OCI-LY3 (cell line): Measurements from ENCODE around the gene USHBP1.

Source experiments
- H2AFZ ChIP-seq: fragments of 200-600, 300-600 bp; shearing (Covaris generic); 2 replicates; pipeline ENCODE4 v1.6.0; 2014; ENCODE audit warnings: antibody characterized with exemption, low read depth, low read length
- H3K27ac ChIP-seq: fragments of 200-600, 300-600 bp; sonication (generic); 2 replicates; pipeline ENCODE4 v1.5.1; 2014; ENCODE audit warnings: mild to moderate bottlenecking, low read length, moderate library complexity, mixed read lengths
- H3K27me3 ChIP-seq: fragments of 200-600, 300-600 bp; sonication (generic); 2 replicates; pipeline ENCODE4 v1.6.1; 2014; ENCODE audit warnings: low read depth, low read length, mixed read lengths
- H3K36me3 ChIP-seq: fragments of 200-600, 300-600 bp; sonication (generic); replicated peaks from 2 replicates; pipeline ENCODE3; 2014; ENCODE audit warnings: low read depth, low read length, mixed read lengths
- H3K4me1 ChIP-seq: fragments of 300-600, 200-600 bp; sonication (generic); 2 replicates; pipeline ENCODE4 v1.6.1; 2014; ENCODE audit warnings: low read length, mixed read lengths
- H3K4me2 ChIP-seq: fragments of 200-600, 300-600 bp; sonication (generic); 2 replicates; pipeline ENCODE4 v1.6.1; 2014; ENCODE audit warnings: low read length, mixed read lengths
- H3K4me3 ChIP-seq: fragments of 300-600, 200-600 bp; sonication (generic); 2 replicates; pipeline ENCODE4 v1.5.1; 2014; ENCODE audit warnings: antibody characterized with exemption, mild to moderate bottlenecking, low read length, moderate library complexity
- H3K79me2 ChIP-seq: fragments of 300-600, 200-600 bp; shearing (Covaris generic); 2 replicates; pipeline ENCODE4 v1.6.1; 2014; ENCODE audit warnings: mild to moderate bottlenecking, low read length, mixed read lengths
- H3K9ac ChIP-seq: fragments of 300-600, 200-600 bp; shearing (Covaris generic); 2 replicates; pipeline ENCODE4 v1.6.0; 2014; ENCODE audit warnings: mild to moderate bottlenecking, low read length, moderate library complexity
- H3K9me3 ChIP-seq: fragments of 200-600, 300-600 bp; shearing (Covaris generic); 2 replicates; pipeline ENCODE4 v1.6.1; 2014; ENCODE audit warnings: low read length, mixed read lengths; ENCODE audit not compliant: insufficient read depth
- H4K20me1 ChIP-seq: fragments of 200-600, 300-600 bp; sonication (generic); 2 replicates; pipeline ENCODE4 v1.6.1; 2016; ENCODE audit warnings: low read length, mixed read lengths; ENCODE audit not compliant: insufficient read depth
- EZH2phosphoT487 ChIP-seq: fragments of 200-600 bp; shearing (Covaris generic); IDR thresholded peaks from 2 replicates; pipeline ENCODE4 v1.6.1; 2018; ENCODE audit warnings: antibody characterized with exemption, mixed run types, low read depth
- TF ChIP-seq, protein P1 (sequence below): fragments of 200-600, 300-600 bp; sonication (generic); IDR thresholded peaks from 2 replicates; pipeline ENCODE4 v1.5.1; 2014; ENCODE audit warnings: antibody characterized with exemption, low read length, low read depth

The USHBP1 gene

DNA sequence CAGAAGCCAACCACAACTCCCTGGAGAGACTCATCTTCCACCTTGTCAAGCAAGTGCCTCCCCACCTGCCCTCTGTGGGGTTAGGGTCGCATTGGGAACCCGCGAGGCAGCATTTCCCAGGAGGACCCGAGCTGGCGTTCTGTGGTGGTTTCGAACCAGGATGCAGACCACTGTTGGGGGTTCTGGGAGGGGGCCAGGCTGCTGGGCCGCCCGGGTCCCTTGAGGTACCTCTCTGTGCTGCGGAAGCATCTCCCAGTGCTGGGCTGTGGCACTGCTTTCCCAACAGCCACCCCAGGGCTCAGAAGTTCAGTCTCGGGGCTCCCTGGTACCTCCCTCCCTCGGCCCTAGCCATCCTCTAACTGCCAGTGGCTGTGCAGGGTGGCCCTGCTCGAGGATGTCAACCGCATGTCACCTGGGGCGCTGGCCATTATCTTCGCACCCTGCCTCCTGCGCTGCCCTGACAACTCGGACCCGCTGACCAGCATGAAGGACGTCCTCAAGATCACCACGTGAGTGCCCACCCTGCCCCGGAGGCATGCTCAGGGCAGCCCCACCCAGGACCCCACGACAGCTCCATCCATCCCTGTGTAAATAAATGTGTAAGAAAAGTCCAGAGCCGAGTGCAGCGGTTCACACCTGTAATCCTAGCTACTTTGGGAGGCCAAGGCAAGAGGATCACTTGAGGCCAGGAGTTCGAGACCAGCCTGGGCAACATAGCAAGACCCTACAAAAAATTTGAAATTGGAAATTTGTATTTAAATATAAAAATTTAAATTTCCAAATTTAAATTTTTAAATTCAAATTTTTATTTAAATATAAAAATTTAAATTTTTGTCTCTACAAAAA lies 57.6 kb downstream of the USHBP1 start:
- no peak overlapping the region for H3K4me2 ChIP-seq
- no peak overlapping the region for H3K27ac ChIP-seq

DNA sequence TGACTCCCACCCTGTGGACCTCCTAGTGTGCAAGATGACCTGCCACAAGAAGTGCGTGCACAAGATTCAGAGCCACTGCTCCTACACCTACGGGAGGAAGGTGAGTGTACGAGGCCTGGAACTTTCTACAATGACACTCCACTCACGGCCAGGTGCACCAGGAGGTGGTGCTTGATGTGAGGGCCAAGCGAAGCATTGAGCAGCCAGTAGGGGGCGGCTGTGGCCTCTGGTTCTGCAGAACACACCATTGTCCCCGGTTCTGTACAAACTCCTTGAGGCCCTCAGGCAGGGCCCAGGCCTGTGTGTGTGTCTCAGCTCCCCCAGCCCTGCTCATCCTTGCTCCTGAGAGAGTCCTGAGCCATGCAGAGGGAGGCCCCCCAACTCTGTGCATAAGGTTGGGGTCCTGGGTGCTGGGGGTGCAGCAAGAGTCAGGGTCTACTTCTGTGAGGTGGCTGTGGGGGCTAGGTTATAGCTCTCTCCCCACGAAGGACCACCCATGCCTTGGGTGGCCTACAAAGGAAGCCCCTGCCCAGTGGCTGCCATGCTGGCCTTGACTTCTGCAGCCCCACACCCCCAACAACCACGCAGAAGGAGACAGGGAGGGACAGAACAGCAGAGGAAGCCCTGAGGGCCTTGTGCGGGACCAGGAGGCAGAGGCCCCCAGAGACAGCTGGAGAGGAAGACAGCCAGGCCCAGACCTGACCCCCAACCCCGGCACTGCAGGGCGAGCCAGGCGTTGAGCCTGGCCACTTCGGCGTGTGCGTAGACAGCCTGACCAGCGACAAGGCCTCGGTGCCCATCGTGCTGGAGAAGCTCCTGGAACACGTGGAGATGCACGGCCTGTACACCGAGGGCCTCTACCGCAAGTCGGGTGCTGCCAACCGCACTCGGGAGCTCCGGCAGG lies 59.1 kb downstream of the USHBP1 start:
- Histone ChIP-seq H3K27ac (no peak overlapping the region), H3K4me1 (no peaks in the 10 kb centered on the region), H3K4me2 (no peak overlapping the region), H3K9me3 (no peaks in the 10 kb centered on the region), H3K27me3 (no peaks in the 10 kb centered on the region), H3K36me3 (peaks cover 68% of the 10 kb centered on the region), H3K4me3 (no peak overlapping the region), H3K9ac (no peak overlapping the region), H3K79me2 (no peaks in the 10 kb centered on the region), H2AFZ (no peak overlapping the region), H4K20me1 (0 out of 2 replicates have a peak, but pooled peaks cover 3% of the 10 kb centered on the region)
- TF ChIP-seq EZH2phosphoT487: no peak
- TF ChIP-seq, protein P1, sequence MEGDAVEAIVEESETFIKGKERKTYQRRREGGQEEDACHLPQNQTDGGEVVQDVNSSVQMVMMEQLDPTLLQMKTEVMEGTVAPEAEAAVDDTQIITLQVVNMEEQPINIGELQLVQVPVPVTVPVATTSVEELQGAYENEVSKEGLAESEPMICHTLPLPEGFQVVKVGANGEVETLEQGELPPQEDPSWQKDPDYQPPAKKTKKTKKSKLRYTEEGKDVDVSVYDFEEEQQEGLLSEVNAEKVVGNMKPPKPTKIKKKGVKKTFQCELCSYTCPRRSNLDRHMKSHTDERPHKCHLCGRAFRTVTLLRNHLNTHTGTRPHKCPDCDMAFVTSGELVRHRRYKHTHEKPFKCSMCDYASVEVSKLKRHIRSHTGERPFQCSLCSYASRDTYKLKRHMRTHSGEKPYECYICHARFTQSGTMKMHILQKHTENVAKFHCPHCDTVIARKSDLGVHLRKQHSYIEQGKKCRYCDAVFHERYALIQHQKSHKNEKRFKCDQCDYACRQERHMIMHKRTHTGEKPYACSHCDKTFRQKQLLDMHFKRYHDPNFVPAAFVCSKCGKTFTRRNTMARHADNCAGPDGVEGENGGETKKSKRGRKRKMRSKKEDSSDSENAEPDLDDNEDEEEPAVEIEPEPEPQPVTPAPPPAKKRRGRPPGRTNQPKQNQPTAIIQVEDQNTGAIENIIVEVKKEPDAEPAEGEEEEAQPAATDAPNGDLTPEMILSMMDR: peak; percentile 64

More for the DNA sequence above, 57.6 kb downstream of the USHBP1 start:
- Histone ChIP-seq H2AFZ (no peak overlapping the region), H3K9ac (no peak overlapping the region), H3K27me3 (no peaks in the 10 kb centered on the region), H3K9me3 (no peaks in the 10 kb centered on the region), H3K4me1 (no peaks in the 10 kb centered on the region), H3K4me3 (no peak overlapping the region), H3K79me2 (no peaks in the 10 kb centered on the region), H4K20me1 (0 out of 2 replicates have a peak, but pooled peaks cover 1% of the 10 kb centered on the region), H3K36me3 (peaks cover 61% of the 10 kb centered on the region)
- TF ChIP-seq EZH2phosphoT487: no peak
- TF ChIP-seq, protein P1: no peak

DNA sequence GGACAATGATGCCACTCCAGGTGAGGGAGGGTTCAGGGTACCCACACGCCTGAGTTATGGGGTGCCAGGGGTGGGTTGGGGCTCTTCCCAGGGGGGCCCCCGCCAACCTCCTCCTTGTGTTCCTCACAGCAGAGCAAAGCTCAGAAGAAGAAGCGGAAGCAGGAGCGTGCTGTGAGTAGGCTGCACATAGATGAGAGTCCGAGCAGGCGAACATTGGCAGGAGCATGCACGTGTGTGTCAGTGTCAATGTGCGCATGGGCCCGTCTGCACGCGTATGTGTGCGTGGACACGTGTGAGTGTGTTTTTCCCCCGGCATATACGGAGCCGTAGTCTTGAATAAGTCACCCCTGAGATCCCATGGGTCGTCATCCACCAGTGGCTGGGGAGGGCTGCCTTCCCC lies 61.8 kb downstream of the USHBP1 start:
- 0 out of 2 replicates have a peak, but pooled peaks cover 3% of the 10 kb centered on the region for H4K20me1 ChIP-seq
- peaks cover 77% of the 10 kb centered on the region for H3K36me3 ChIP-seq
- no peak overlapping the region for H3K27ac ChIP-seq
- H3K4me1 ChIP-seq: no peaks in the 10 kb centered on the region
- TF ChIP-seq, protein P1: no peak
- no peak for TF ChIP-seq EZH2phosphoT487
- H3K4me3 ChIP-seq: no peak overlapping the region
- no peaks in the 10 kb centered on the region for H3K79me2 ChIP-seq
- H3K9me3 ChIP-seq: no peaks in the 10 kb centered on the region
- no peak overlapping the region for H3K4me2 ChIP-seq
- H3K9ac ChIP-seq: no peak overlapping the region
- H3K27me3 ChIP-seq: no peaks in the 10 kb centered on the region
- H2AFZ ChIP-seq: no peak overlapping the region

DNA sequence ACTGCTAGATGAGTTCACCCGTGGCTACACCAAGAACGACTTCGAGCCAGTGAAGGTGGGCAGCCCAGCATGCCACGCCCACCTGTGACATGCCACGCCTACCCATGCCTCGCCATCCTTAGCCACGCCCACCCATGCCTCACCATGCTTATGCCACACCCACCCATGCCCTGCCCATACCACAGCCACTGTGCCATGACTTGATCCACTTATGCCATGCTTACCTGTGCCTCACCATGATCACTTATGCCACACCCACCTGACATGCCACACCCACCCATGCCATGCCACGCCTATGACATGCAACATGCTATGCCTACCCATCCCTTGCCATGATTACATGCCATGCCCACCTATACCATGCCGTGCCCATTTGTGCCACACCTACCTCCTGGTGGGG lies 62.3 kb downstream of the USHBP1 start:
- peaks cover 79% of the 10 kb centered on the region for H3K36me3 ChIP-seq
- no peak overlapping the region for H3K27ac ChIP-seq
- H3K4me2 ChIP-seq: no peak overlapping the region
- H4K20me1 ChIP-seq: 0 out of 2 replicates have a peak, but pooled peaks cover 3% of the 10 kb centered on the region
- no peaks in the 10 kb centered on the region for H3K79me2 ChIP-seq
- TF ChIP-seq, protein P1: no peak
- TF ChIP-seq EZH2phosphoT487: no peak
- no peaks in the 10 kb centered on the region for H3K9me3 ChIP-seq
- H3K27me3 ChIP-seq: no peaks in the 10 kb centered on the region
- H3K9ac ChIP-seq: no peak overlapping the region
- H2AFZ ChIP-seq: no peak overlapping the region
- H3K4me1 ChIP-seq: no peaks in the 10 kb centered on the region
- no peak overlapping the region for H3K4me3 ChIP-seq
